ENCODE data around the gene MAD1L1.
A peak's percentile ranks its signal among the peaks of the same experiment; 100 is the strongest.

Gene MAD1L1

DNA sequence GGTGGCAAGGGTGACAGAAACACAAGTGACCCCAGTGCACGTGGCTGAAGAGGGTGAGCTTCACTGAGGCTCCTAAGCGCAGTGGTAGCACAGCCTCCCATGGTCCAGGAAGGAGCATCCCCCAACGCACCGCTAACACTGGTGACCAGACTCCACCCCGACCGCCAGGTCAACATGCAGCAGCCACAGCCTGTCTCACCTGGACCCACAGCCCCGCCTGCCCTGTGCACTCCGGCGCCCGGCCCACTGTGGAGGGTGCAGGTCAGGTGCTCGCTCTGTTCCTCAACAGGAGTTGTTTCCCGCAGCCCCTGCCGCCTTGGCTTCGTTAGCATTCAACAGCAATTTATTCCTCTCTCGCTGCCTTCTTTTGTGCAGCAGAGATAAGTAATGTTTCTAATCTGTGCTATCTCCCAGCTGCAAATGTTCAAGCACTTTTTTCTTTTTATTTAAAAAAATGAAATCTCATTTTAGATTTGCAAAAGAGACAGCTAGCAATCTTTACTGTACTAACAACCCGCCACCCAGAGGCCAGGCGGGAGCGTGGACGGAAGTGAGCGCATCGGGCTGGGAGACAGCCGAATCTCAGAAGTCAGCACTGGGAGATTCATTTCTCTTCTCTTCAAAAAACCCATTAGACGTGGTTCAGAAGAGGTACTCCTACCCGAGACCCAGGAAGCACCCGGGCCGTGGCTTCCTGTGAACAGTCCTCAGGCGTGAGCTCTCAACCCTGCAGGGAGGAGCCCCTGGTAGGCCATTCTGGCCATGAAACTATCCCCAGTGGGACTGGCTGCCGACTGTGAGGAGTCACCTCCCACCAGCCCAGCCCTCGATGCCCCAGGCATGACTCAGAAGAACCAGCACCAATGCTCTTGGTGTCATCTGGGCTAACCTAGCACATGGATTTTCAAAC is 133.4 kb downstream of the MAD1L1 start:
- DNase-seq: peak; percentile 49

DNA sequence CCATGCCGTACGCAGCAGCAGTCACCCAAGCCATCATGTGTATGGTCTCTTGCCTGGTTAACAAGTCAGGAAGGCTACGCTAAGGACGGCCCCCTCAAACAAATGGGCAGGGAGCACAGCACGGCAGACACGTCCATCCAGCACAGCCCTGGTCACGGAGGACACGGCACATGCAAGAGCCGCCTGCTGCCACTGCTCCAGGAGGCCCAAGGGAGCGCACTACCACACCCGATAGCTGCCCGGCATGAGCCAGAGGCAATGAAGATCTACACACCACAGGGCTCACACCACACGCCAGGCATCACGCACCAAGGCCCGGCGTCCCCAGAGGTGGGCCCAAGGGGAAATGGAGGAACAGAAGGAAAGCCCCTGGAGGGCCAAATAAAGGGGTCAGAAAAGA is 134.2 kb downstream of the MAD1L1 start:
- no peak for DNase-seq

GRCh38 chr7:2098056-2098455 is 134.7 kb downstream of the MAD1L1 start:
- no peak for DNase-seq

DNA sequence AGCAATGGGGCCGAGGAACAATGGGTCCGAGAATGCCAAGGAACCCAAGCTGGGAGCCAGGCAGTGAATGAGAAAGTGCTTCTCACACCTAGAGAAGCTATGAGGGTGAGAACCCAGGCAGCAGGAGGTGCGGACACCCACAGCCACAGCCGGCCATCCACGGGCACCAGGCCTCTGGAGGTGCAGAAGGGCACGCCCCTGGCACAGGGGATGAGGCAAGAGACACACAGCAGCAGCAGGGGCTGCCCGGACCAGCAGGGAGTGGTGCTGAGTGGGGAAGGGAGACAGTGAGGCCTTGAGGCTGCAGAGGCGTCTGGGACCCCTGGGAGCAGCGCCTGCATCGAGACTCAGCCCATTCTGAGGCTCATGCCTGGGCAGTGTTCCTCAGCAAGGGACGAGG is 135.3 kb downstream of the MAD1L1 start:
- DNase-seq: no peak

- no peak for DNase-seq
These were observed 135.9 kb downstream of the MAD1L1 start for GRCh38 chr7:2096692-2097387.

DNA sequence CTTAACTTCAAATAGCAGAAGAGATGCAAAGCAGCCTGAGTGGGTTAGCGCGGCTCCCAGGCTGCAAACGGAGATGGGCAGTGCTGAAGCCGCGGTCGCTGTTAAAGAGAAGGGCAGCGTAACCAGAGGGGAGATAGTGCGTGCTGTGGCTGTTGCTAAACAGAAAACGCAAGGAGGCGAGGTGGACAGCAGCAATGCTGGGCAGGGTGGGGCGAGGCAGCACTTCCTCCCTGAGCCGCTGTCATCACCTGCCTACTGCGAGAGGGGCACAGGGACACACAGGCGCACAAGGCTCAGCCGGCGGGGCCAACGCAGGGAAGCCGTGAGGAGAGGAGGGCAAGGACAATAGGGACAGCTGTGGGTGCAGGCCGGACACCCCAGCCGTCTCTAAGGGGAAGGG is 137.3 kb downstream of the MAD1L1 start:
- no peak for DNase-seq

DNA sequence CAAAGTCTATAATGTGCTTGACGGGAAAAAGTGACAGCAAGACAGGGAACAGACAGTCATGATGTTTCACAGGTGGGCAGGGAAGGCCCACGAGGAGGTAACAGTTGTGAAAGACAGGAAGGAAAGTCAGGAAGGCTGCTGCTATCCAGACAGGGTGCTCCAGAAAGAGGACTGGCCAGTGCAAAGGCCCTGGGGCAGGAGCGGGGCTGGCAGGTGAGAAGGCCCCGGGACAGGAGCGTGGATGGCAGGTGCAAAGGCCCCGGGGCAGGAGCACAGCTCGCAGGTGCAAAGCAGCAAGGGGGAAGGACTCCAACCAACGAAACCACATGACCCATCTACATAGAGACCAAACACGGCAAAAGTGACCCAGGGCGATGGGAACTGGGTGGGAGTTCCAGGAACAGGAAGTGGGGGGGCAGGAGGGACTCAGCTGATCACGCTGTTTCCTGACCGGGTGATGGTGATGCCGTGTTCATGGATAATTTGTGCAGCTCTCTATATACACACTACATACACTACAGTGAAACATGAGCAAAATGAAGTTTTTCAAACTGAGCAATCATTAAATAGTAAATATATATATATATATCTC is 138.2 kb downstream of the MAD1L1 start:
- no peak for DNase-seq

DNA sequence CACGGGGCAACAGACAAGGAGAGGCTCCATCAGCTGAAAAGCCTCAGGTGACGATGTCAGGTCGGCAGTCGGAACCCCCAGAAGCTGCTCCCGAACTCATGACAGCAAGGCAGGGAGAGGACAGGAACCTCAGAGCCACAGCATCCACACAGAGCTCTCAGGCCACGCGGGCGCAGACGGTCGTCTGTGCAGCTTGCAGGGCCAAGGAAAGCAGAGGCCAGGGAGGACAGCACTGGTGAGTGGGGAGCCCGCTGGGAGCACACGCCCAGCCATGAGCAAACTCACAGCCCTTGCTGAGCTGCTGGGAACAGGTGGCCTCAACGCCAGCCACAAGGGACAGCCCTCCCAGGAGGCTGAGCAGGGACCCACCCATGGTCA is 138.9 kb downstream of the MAD1L1 start:
- DNase-seq: no peak

DNA sequence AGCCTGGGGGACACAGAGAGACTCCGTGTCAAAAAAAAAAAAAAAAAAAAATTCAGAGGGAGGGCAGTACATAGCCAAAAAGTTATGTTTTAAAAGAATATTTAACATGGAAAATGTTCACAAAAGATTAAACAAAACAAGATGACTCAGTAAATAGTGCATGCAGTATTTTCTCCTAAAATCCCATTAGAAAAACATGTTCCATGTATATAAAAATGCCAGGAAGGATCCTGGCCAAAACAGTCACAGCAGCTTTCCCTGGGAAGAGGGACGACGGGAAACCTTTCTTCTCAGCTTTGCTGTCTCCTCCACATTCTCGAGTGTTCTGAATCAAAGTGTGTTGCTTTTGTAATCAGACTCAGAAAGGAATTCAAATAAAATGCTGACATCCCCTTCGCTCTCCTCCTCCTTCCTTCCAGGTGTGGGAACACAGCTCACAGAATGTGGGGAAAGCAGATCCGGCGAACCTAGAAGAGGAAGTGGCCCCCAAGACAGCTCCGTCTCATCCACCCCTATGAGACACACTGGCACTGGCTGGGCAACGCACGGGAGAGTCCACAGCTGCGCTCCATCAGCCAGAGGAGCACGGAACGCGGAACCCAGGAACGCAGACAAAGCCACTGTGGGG is 139.4 kb downstream of the MAD1L1 start:
- DNase-seq: no peak

DNA sequence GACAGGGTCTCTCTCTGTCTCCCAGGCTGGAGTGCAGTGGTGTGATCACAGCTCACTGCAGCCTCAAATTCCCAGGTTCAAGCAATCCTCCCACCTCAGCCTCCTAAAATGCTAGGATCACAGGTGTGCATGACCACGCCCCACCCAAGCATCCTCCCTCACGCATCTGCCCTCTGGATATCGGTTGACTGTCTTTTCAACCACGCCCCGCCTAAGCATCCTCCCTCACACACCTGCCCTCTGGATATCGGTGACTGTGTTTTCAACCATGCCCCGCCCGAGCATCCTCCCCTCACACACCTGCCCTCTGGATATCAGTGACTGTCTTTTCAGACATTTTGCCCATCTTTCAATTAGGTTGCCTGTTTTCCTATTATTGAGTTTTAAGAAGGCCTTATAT is 140.5 kb downstream of the MAD1L1 start:
- no peak for DNase-seq

- DNase-seq: no peak
These were observed 141.9 kb downstream of the MAD1L1 start for GRCh38 chr7:2090526-2091520.

DNA sequence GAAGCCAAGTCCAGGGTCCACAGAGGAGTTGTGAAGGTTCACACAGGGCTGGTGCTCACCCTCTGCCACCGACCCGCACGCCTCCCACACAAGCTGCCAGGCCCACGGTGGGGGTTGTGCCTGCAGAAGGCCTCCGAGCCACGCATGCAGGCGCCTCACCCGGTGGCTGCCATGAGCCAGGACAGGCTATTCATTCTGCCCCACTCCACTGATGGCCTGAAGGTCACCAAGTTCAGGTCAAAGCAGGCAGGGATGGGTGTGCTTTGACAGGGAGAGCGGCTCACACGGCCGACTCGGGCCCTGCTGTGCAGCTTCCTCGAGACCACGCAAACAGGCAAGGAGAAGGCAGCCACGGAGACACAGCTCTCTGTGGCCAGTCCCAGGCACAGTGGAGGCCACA is 143.9 kb downstream of the MAD1L1 start:
- no peak for DNase-seq

DNA sequence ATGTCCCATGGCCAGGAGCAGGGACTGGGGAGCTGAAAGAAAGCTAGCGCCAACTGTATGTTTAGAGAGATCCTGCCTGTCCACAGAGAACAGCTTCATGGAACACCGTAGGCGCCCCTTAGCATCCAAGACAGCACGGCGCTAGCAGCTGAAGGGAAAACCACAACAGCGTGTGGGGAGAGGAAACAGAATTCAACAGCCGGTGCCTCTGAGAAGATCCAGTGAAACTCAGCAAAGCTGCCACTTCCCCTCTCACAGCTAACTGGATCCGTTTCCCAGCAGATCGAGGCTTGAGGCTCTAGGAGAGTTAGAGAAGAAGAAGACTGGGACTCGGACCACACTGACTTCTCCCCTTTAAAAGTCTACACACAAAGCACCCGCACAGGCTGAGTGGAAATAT is 145.0 kb downstream of the MAD1L1 start:
- DNase-seq: no peak

DNA sequence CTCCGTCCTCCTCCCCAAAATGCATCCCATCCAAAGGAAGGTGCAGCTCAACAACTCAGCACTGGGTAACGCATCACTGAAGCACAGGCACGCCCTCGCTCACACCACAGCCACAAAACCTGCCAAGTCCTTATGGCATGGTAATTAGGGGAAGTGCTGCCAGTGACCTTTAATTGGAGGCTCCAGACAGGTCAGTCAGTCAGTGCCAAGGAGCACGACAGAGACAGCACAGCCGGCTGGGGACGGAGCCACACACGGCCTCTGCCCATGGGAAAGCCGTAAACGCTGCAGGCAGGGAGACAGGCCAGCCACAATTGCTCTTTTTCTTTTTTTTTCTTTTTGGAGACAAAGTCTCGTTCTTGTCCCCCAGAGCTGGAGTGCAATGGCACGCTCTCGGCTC is 146.5 kb downstream of the MAD1L1 start:
- no peak for DNase-seq

- DNase-seq: no peak
These were observed 146.9 kb downstream of the MAD1L1 start for GRCh38 chr7:2085804-2086203.

- peak; percentile 44 for DNase-seq
These were observed 147.8 kb downstream of the MAD1L1 start for GRCh38 chr7:2084781-2085505.

DNA sequence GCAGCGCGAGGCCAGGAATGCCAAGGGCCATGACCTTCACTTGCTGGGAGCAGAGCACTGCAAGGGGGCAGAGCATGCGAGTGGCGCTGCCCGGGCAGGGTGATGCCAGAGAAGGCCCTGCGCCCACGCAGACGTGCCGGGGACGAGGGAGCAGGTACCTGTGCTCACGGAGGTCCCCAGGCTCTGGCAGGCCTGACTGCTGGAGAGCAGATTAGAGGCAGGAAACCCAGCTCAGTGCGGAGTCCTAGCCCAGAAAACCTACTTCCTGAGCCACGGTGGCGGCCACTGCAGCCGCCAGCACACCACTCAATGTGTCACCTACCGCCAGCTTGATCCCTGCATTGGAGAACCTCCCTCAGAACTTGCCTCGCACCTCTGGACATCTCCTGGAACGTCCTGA is 148.4 kb downstream of the MAD1L1 start:
- DNase-seq: peak; percentile 40

DNA sequence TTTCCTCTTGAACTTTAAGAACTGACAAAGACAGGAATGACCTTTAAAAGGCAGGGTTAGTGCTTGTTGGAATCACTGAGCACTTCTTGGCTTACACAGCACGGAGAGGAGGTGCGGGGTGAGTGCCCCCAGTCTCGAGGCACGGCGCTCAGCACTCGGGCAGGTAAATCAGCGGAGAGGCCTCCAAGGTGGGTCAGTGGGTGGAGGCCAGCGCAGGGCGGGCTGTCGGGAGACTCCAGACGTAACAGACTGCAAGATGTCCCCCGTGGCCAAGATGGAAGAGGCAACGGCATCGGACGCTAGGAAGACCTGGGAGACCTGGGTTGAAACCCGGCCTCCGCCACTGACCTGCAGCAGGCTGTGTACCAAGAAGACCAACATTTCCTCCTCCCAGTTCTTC is 149.4 kb downstream of the MAD1L1 start:
- no peak for DNase-seq

DNA sequence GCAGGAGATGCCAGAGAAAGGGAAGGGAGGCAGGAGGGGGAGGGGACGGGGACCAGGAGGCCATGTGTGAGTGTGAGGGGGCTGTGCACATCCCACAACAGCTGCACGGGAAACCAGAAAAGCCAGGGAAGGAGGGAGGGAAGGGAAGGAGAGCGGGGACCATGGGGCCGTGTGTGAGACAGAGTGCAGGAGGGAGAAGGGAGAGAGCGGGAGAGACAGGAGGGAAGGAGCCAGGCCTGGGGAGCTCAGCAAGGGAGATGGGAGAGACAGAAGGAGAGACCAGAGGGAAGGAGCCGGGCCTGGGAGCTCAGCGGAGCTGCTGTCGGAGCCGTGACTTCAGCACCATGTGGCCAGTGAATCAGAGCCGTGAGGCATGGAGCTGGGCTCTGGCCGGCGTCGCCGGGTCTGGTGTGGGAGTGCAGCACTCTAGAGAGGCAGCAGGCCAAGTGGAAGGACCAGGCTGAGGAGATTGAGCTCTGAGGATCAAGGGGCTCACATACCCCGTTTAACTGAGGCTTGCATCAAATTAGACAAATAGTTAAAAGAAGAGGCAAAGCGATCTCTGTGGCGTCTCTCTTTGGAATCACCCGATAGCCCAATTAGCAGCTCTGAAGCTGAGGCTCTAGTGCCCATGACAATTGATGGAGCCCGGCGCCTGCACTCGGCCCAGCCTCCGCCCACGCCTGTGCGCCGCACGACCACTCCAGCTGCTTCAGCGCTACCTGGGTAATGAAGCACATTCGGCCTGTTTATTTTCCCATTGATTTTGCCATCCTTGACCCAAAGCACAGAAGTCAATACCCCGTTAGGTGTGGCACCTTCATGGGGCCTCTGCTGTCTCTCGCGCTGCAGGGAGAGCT is 150.4 kb downstream of the MAD1L1 start:
- DNase-seq: no peak

DNA sequence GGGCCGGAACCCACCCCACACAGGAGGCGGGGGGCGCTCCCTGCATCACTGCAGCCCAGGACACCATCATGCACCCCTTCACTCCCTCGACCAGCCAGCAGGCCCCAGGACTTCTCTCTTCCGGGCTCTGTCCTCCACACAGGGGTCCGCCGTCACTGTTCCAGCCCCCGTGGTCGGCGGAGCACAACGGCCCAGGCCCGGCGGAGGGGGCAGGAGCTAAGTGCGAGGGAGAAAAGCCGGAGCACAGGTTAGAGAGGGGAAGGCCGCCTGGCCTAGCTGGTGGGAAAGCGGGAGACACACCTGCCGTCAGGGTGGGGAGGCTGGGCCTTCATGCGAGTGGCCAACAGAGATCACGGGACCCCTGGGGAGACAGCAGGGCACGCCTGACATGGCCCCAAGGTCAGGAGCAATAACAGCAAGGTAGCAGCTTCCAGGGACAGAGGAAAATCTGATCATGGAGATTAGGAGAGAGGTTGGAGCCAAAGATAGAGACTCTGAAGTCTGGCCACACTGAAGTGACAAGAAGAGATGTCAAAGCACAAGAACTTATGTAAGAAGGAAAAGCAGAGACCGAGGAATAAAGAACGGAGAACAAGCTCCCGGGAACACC is 151.1 kb downstream of the MAD1L1 start:
- no peak for DNase-seq

Measured in activated T-cell treated with anti-CD3 and anti-CD28 coated beads, Interleukin-2, amount 50 U/mL, for 1 hour (primary cell).